ENCODE data around the gene NAGA. TPM values are rescaled to one million over a fixed set of nuclear protein-coding genes. Genes with fewer than 3 reads are reported as not detected.

The NAGA gene
- total RNA-seq, 1 donor from 2014 or later: 25.8 TPM

- no peak for DNase-seq (ENCODE audit: low spot score)
These were observed 19.9 kb downstream of the NAGA start for GRCh38 chr22:42050641-42051180.

DNA sequence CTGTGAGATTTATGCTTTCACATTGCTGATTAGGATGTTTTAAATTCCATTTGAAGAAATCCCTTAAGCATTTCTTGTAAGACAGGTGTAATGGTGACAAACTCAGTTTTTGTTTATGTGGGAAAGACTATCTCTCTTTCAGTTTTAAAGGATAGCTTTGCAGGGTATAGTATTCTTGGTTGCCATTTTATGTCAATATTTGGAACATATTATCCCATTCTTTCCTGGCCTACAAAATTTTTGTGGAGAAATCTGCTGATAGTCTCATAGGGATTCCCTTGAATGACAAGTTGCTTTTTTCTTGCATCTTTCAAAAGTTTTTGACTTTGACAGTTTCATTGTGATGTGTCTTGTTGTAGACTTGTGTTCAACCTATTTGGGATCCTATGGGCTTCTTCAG, 28.8 kb downstream of the NAGA start:
- DNase-seq (ENCODE audit: low spot score): no peak

GRCh38 chr22:42039271-42039670, 31.3 kb downstream of the NAGA start:
- no peak for DNase-seq (ENCODE audit: low spot score)

DNA sequence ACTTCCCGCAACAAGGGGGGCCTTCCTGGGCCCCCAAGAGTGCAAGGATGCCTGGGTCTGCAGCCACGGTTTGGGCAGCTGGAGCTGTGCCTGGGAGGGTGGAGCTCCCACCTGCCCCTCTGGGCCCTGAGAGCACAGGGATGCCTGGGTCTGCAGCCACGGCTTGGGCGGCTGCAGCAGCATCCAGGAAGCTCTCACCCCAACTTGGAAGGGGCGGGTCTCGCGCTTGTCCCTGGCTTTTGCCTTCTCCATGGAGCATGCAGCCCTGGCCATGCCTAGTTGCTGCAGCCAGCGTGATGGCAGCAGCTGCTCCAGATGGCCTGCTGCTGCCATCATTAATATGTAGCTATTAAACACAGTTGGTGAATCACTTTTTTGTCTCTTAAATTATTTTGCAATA, 35.4 kb downstream of the NAGA start:
- DNase-seq (ENCODE audit: low spot score): no peak

DNA sequence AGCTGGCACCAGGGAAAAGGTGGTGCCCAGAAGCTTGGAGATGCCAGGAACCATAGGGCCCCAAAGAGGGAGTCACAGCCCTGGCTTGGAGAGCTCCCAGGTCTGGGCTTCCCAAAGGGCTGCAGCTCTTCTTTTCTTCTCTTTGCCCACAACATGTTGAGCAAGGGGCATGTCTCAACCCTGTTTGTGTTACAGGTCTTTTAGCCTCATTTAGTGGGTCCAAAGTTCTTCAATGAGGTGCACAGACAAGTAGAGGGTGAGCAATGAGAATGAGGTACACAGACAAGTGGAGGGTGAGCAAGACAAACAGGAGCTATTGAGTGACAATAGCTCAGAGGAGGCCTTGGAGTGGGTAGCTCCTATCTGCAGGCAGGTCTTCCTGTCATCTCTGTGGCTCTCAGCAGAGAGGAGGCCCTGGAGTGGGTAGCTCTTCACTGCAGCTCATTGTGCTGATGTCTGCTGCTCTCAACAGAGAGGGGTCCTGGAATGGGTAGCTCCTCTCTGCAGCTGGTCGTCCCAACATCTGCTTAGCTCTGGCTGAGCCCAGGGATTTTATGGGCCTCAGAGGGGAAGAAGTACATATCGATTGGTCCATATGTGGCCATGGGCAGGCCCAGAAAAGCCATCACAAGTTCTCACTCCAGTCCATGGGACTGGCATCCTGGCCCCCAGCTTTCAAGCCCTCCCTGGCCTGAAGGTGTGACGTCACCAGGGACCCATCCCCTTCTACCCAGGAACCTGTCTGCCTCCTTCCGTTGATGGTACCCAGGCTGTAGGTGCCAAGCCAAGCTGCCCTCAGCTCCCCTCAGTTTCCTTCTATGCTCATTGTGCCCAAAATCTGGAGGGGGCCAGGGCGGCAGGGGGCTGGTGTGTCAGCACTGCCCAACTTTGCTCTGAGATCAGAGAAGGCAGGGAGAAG, 37.1 kb downstream of the NAGA start:
- DNase-seq (ENCODE audit: low spot score): no peak

- DNase-seq (ENCODE audit: low spot score): no peak
These were observed 43.9 kb downstream of the NAGA start for GRCh38 chr22:42026705-42027104.

GRCh38 chr22:42025421-42025820, 45.2 kb downstream of the NAGA start:
- no peak for DNase-seq (ENCODE audit: low spot score)

- no peak for DNase-seq (ENCODE audit: low spot score)
These were observed 48.3 kb downstream of the NAGA start for GRCh38 chr22:42022162-42022847.

GRCh38 chr22:42021571-42021970, 49.0 kb downstream of the NAGA start:
- no peak for DNase-seq (ENCODE audit: low spot score)

- no peak for DNase-seq (ENCODE audit: low spot score)
These were observed 52.4 kb downstream of the NAGA start for GRCh38 chr22:42018224-42018623.

- DNase-seq (ENCODE audit: low spot score): no peak
These were observed 54.5 kb downstream of the NAGA start for GRCh38 chr22:42016111-42016510.

DNA sequence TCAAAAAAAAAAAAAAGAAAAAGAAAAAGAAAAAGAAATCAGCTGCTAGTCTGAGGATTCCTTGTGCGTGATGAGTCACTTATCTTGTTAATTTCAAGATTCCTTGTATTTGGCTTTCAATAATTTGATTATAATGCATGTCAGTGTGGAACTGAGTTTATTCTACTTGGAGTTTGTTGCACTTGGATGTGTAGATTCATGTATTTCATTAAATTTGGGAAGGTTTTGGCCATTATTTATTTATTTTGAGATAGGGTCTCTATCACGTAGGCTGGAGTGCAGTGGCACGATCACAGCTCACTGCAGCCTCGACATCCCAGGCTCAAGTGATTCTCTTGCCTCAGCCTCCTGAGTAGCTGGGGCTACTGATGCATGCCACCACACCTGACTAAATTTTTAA, 57.2 kb downstream of the NAGA start:
- no peak for DNase-seq (ENCODE audit: low spot score)

- no peak for DNase-seq (ENCODE audit: low spot score)
These were observed 59.8 kb downstream of the NAGA start for GRCh38 chr22:42010778-42011177.

Other genes starting within 250 kb of the NAGA start
- gene SREBF2, start 237.7 kb downstream of the NAGA start, total RNA-seq: 35.9 TPM
- gene SHISA8, start 155.7 kb downstream of the NAGA start, total RNA-seq: not detected
- gene TNFRSF13C, start 144.0 kb downstream of the NAGA start, total RNA-seq: 0.19 TPM
- gene CENPM, start 123.7 kb downstream of the NAGA start, total RNA-seq: not detected
- 0.55 TPM for gene SEPTIN3, start 101.4 kb downstream of the NAGA start, total RNA-seq
- 0.61 TPM for gene WBP2NL, start 72.0 kb downstream of the NAGA start, total RNA-seq
- gene PHETA2, start 3.4 kb upstream of the NAGA start, total RNA-seq: 11.0 TPM
- 69.3 TPM for gene SMDT1, start 8.9 kb upstream of the NAGA start, total RNA-seq
- 55.8 TPM for gene NDUFA6, start 20.0 kb upstream of the NAGA start, total RNA-seq
- 0.26 TPM for gene CYP2D6, start 60.0 kb upstream of the NAGA start, total RNA-seq
- 25.2 TPM for gene TCF20, start 199.8 kb upstream of the NAGA start, total RNA-seq

All from mesenteric fat pad (tissue), 1 donor.